IPS-18a (cell line): ENCODE results near the gene PHACTR2.
"Not testable (repeated sequence)": the region's sequence is repeated elsewhere in the genome, so short reads cannot be mapped to it uniquely, and the experiment has no call there.

Source experiments
- H3K27ac ChIP-seq: one replicate; pipeline ENCODE4 v1.5.1; 2013; ENCODE audit warnings: low read length
- H3K27me3 ChIP-seq: one replicate; pipeline ENCODE4 v1.6.1; 2013; ENCODE audit warnings: mild to moderate bottlenecking, low read length; ENCODE audit not compliant: control insufficient read depth, insufficient read depth
- H3K36me3 ChIP-seq: one replicate; pipeline ENCODE4 v1.6.1; 2013; ENCODE audit warnings: low read depth, low read length; ENCODE audit not compliant: control insufficient read depth
- H3K4me1 ChIP-seq: one replicate; pipeline ENCODE4 v1.6.1; 2013; ENCODE audit warnings: low read depth, low read length; ENCODE audit not compliant: control insufficient read depth
- H3K4me3 ChIP-seq: one replicate; pipeline ENCODE4 v1.5.1; 2013; ENCODE audit warnings: low read length
- H3K9ac ChIP-seq: one replicate; pipeline ENCODE4 v1.6.1; 2013; ENCODE audit warnings: mild to moderate bottlenecking, low read length, moderate library complexity
- H3K9me3 ChIP-seq: one replicate; pipeline ENCODE4 v1.6.1; 2013; ENCODE audit warnings: low read depth, low read length; ENCODE audit not compliant: control insufficient read depth

The PHACTR2 gene

DNA sequence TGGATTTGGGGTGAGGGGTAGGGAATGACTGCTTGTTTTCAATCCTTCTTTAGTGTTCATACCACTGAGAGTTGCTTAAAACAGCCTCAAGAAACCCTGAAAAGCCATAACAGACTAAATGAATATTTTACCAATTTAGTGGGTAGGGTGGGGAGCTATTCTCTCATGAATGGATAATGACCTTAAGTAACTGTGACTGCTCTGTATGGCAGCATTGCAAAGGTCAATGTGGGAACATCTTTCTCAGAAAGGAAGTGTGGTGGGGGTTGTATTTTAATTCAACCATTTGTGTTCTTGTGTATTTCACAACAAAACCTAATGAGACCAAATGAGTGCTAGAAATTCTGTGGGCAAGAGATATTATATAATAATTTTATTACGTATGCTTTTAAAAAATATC lies 55.7 kb downstream of the PHACTR2 start:
- Histone ChIP-seq H3K4me1 (peaks cover 27% of the 10 kb centered on the region), H3K9me3 (no peaks in the 10 kb centered on the region), H3K27me3 (no peaks in the 10 kb centered on the region), H3K27ac (no peak overlapping the region), H3K36me3 (no peaks in the 10 kb centered on the region), H3K9ac (no peak overlapping the region), H3K4me3 (no peak overlapping the region)

DNA sequence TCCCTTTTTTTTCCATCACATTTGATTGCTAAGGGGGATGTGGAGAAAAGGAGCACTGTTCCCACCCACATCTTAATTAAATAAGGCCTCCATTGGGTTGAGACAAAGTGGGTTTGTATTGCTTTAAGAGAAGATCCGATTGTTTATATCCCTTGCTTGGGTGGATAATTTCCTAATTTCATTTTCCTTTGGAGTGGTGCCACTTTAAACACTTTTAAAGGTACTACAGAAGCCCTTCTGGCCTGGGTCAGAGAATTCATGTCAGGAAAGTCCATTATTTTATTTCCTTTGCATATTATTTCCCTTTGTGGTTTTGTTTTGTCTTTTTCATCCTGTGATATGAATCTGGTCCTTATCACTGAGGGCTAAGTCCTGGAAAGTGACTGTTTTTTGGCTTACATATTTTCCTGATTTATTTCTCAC lies 56.9 kb downstream of the PHACTR2 start:
- H3K27ac ChIP-seq, result no peak overlapping the region
- H3K4me1 ChIP-seq, result peaks cover 27% of the 10 kb centered on the region
- H3K9me3 ChIP-seq, result no peaks in the 10 kb centered on the region
- no peak overlapping the region for H3K9ac ChIP-seq
- no peaks in the 10 kb centered on the region for H3K27me3 ChIP-seq
- H3K36me3 ChIP-seq, result no peaks in the 10 kb centered on the region
- H3K4me3 ChIP-seq, result no peak overlapping the region

DNA sequence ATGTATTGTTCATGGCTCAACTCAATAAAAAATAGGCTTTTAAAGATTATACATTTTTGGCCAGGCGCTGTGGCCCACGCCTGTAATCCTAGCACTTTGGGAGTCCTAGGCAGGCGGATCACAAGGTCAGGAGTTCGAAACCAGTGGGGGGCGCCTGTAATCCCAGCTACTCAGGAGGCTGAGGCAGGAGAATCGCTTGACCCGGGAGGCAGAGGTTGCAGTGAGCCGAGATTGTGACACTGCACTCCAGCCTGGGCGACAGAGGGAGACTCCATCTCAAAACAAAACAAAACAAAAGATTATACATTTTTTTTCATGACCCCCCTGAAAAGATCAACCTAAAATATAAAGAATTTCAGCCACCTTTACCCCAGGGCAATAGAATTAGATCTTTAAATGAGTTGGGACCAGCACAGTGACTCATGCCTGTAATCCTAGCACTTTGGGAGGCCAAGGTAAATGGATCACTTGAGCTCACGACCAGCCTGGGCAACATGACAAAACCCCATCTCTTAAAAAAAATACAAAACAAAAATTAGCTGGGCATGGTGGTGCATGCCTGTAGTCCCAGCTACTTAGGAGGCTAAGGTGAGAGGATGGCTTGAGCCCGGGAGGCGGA lies 60.4 kb downstream of the PHACTR2 start:
- peaks cover 35% of the 10 kb centered on the region for H3K4me1 ChIP-seq

DNA sequence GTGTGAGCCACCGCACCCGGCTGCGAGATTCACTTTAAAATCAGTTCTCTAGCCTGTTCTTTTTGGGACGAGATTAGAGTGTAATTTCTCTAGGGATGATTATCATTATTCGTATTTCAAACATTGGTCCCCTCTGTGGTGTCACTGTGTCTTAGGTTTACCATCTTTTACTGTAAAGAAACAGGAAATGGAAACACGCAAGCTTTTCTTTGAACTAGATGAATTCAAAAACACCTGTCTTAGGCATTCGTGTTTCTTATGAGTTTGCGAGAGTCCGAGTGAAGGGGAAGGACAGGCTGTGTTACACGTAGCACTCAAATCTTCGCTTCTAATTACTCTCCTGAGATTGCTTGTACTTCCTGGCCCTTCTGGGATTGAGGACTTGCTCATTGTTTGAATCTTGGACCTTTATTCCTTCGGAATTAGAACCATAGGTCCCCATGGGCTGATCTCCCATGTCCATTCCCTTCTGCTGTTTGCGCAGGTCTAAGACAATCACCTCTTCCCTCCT lies 61.6 kb downstream of the PHACTR2 start:
- Histone ChIP-seq H3K27me3 (no peaks in the 10 kb centered on the region), H3K9me3 (no peaks in the 10 kb centered on the region), H3K4me1 (peaks cover 38% of the 10 kb centered on the region), H3K4me3 (no peak overlapping the region), H3K9ac (no peak overlapping the region), H3K27ac (no peak overlapping the region), H3K36me3 (no peaks in the 10 kb centered on the region)

More for the DNA sequence above, 60.4 kb downstream of the PHACTR2 start:
- not testable (repeated sequence) for H3K9me3 ChIP-seq, H3K36me3 ChIP-seq, H3K27ac ChIP-seq, H3K4me3 ChIP-seq, H3K27me3 ChIP-seq, H3K9ac ChIP-seq

DNA sequence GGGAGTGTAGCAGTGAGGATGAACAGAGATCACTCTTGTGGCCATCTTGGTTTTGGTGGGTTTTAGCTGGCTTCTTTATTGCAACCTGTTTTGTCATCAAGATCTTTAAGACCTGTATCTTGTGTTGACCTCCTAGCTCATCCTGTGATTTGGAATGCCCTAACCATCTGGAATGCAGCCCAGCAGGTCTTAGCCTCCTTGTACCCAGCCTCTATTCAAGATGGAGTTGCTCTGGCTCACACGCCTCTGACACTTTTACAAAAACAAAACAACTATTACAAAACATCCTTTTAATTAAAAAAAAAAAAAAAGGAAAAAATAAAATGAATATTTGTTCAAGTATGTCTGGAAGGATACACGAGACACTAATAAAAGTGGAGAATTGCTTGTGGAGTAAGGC lies 62.4 kb downstream of the PHACTR2 start:
- Histone ChIP-seq H3K4me3 (no peak overlapping the region), H3K9me3 (no peaks in the 10 kb centered on the region), H3K4me1 (peaks cover 38% of the 10 kb centered on the region), H3K27me3 (no peaks in the 10 kb centered on the region), H3K27ac (no peak overlapping the region), H3K36me3 (no peaks in the 10 kb centered on the region), H3K9ac (no peak overlapping the region)

DNA sequence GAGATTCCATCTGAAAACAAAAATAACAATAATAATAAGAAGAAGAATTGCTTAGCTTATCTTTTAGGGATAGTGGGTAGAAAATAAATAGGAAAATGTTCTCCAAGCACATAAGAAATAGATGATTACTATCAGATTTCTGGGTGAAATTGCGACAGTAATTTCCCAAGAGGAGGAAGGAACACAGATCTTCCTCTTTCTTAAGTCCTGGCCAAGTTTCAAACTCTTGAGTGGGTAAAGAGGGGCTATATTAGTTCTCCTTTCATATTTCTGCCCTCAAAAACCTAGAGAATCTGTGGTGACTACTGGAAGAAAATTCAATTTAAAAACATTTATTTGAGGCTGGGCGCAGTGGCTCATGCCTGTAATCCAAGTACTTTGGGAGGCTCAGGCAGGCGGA lies 63.7 kb downstream of the PHACTR2 start:
- Histone ChIP-seq H3K36me3 (no peaks in the 10 kb centered on the region), H3K27me3 (no peaks in the 10 kb centered on the region), H3K9ac (no peak overlapping the region), H3K4me3 (no peak overlapping the region), H3K4me1 (peaks cover 41% of the 10 kb centered on the region), H3K27ac (no peak overlapping the region), H3K9me3 (no peaks in the 10 kb centered on the region)

DNA sequence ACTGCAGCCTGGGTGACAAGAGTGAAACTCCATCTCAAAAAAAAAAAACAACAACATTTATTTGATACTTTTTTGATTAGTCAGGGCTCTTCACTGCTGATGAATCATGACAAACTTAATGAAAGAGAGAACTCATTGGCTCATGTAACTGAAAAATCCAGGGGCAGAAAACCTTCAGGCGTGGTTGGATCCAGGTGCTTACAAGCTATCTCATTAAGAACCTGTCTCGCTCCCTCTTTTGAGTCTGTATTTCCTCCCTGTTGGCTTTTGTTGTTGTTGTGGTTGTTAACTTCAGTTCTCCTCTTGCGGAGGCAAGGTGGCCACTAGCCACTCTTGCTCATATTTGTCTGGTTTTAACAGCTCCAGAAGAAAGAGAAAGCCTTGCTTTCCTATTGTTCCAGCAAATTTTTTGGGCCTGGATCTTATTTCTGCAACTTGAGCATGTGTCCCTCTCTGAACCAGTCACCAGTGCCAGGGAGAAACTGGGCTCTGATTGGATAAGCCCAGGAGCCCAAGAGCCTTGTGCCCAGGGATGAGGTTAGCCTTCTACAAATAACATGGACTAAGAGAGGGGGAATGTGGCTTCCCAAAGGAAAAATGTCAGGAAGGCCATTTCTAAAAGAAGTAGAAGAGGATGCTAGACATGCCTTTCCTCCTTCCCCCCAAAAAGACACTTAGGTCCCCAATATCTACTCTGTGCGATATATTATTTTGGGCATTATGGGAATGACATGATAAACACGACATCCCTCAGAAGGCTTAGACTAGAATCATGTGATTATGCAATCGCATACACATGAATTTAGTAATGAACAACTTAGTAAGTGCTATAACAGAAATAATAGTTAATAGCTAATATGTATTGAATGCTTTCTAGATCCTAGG lies 64.5 kb downstream of the PHACTR2 start:
- no peaks in the 10 kb centered on the region for H3K27me3 ChIP-seq
- no peaks in the 10 kb centered on the region for H3K9me3 ChIP-seq
- H3K4me3 ChIP-seq, result no peak overlapping the region
- H3K4me1 ChIP-seq, result peaks cover 47% of the 10 kb centered on the region
- no peak overlapping the region for H3K27ac ChIP-seq
- no peaks in the 10 kb centered on the region for H3K36me3 ChIP-seq
- H3K9ac ChIP-seq, result no peak overlapping the region

DNA sequence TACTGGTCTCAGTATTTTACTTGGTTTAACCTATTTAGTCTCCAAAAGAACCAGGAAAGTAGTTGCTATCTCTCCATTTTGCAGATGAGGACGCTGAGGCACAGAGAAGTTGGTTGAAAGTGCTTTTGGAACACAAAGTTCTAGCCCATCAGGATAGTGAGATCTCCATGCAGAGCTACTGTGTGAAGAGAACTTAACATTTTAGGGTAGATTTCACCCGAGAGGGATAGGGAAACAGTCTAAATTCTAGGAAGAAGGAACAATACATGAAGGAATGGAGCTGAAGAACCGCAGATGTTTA lies 65.1 kb downstream of the PHACTR2 start:
- H3K27ac ChIP-seq, result no peak overlapping the region
- no peaks in the 10 kb centered on the region for H3K36me3 ChIP-seq
- no peaks in the 10 kb centered on the region for H3K27me3 ChIP-seq
- H3K4me3 ChIP-seq, result no peak overlapping the region
- no peak overlapping the region for H3K9ac ChIP-seq
- peaks cover 53% of the 10 kb centered on the region for H3K4me1 ChIP-seq
- no peaks in the 10 kb centered on the region for H3K9me3 ChIP-seq

DNA sequence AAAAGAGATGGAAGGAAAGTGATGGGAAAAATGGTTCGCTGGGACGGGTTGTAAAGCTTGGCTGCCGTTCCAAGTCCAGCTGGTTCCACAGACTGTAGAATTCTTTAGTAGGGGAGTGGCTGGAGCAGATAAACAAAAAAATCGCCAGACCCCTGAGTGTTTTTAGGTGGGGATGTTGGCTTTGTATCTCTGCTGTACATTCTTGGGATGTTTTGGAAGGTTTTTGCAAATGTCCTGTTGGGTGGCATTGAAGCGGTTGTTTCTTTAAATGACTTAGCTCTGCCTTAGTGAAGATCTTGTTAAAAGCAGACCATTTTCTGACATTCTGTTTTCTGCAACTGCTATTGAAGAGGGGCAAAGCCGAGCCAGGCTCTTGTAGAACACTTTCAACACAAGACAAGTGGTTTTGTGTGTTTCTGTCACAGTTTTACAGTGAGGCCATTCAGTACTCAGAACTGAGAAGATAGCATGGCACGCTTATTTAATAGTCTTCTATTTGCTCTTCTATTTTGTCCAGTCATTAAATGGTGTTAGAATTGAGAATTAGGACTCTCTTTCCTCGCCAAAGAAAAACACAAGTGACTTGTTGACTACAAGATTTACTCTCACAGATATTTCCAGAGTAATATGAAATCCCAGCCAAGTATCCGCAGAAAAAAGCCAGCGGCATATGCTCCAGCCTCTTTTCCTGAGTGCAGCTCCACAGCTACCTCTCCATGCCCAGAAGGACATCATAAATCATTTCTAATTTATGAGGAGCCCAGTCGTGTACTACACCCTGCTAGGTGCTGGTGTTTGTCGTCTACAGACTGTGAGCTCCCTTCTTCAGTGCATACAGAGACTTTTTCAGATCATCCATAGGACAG lies 65.8 kb downstream of the PHACTR2 start:
- Histone ChIP-seq H3K9ac (no peak overlapping the region), H3K27me3 (no peaks in the 10 kb centered on the region), H3K4me1 (peaks cover 58% of the 10 kb centered on the region), H3K36me3 (no peaks in the 10 kb centered on the region), H3K9me3 (no peaks in the 10 kb centered on the region), H3K4me3 (no peak overlapping the region), H3K27ac (peak overlapping the region; percentile 4)

DNA sequence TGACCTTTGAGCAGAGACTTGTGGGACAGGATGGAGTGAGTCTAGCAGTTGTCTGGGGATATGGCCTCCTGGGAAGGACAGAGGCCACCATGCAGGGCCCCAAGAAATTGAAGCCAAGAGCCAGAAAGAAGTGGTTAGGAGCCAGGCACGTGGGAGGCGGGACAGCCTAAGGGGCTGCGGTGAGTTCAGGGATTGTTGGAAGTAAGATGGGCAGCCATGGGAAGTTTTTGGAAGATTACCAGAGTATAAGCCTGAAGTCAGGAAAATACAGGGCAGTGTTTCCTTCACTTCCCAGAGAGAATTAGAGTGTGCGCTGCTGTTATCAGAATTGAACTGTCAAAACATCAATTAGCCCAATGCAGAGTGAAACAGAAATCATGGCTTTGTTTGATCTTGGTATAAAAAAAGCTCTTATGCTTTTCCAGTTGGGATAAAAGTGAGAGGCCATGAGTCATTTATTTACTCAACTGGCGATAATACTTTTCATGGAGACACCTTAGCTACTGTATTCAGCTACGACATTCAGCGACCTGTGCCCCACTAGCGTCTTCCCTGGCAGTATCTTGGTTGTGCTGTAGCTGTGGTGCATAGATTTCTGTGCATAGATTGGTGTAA lies 66.9 kb downstream of the PHACTR2 start:
- Histone ChIP-seq H3K27ac (peak overlapping the region; percentile 19), H3K9ac (no peak overlapping the region), H3K9me3 (no peaks in the 10 kb centered on the region), H3K36me3 (no peaks in the 10 kb centered on the region), H3K4me1 (peaks cover 70% of the 10 kb centered on the region), H3K27me3 (no peaks in the 10 kb centered on the region), H3K4me3 (no peak overlapping the region)
